HepG2 (cell line): ENCODE results near the gene ARMH3. TPM values are rescaled to one million over a fixed set of nuclear protein-coding genes. Genes with fewer than 3 reads are reported as not detected.

Source experiments
- ATAC-seq: fragments of 200-7000 bp; cut with Tn5 transposase; 3 replicates; pipeline ENCODE4 v1.9.1; 2020; ENCODE audit warnings: mild to moderate bottlenecking, moderate library complexity
- BruUV-seq: library from RNA; stranded (reverse); fragments of 400-500 nt; replicated peaks from 2 replicates; lab custom pipeline; 2021; lab: Mats Ljungman, UMichigan
- CTCF ChIA-PET: fragments of 300-600 bp; formaldehyde crosslinking; extraction: SDS; loops from one replicate; lab custom pipeline; 2021; ENCODE audit warnings: low total read pairs, inconsistent platforms, low intra/inter-chr PET ratio; lab: Yijun Ruan, JAX
- POLR2A ChIA-PET: fragments of 350-600 bp; sonication (Branson Sonifier 250); formaldehyde crosslinking; loops from one replicate; lab custom pipeline; 2020; ENCODE audit warnings: antibody characterized with exemption, inconsistent platforms; lab: Yijun Ruan, JAX
- DNase-seq: peaks from one replicate; pipeline ENCODE4 v3.0.0-alpha.2; 2015; ENCODE audit warnings: low spot score
- FAIRE-seq: peaks from 3 replicates; lab custom pipeline; 2011; peaks lifted over from hg19 to GRCh38; lab: Jason Lieb, UNC
- H2AFZ ChIP-seq: one replicate; pipeline ENCODE4 v1.6.1; 2011; ENCODE audit warnings: low read length, inconsistent platforms
- H3K27ac ChIP-seq: fragments of 300-600 bp; 3 replicates; pipeline ENCODE4 v1.8.0; 2011; ENCODE audit warnings: mixed run types, mild to moderate bottlenecking, mixed read lengths, low read length, inconsistent platforms; ENCODE audit not compliant: insufficient read depth; ENCODE audit errors: extremely low read length
- H3K27me3 ChIP-seq, 2 experiments: fragments of 200-600 bp in 1 of 2; 2 replicates in 1 of 2; 3 replicates in 1 of 2; pipeline versions ENCODE4 v1.6.0 to v1.8.0; 2011; ENCODE audit warnings: low read length in 2 of 2, mild to moderate bottlenecking in 2 of 2, moderate library complexity in 2 of 2, inconsistent platforms in 1 of 2; ENCODE audit not compliant: insufficient read depth in 2 of 2, control insufficient read depth in 1 of 2
- H3K36me3 ChIP-seq, 2 experiments: fragments of 200-600 bp in 1 of 2; replicated peaks in 1 of 2; 2 replicates in 1 of 2; 3 replicates in 1 of 2; pipeline versions ENCODE4 v1.5.1 to v1.8.0; 2011; ENCODE audit warnings: low read length in 2 of 2, inconsistent platforms in 1 of 2; ENCODE audit not compliant: insufficient read depth in 2 of 2, control insufficient read depth in 1 of 2
- H3K4me1 ChIP-seq: 2 replicates; pipeline ENCODE4 v1.5.1; 2012; ENCODE audit warnings: low read length, inconsistent platforms; ENCODE audit not compliant: insufficient read depth
- H3K4me2 ChIP-seq: 2 replicates; pipeline ENCODE4 v1.6.0; 2011; ENCODE audit warnings: low read depth, low read length, inconsistent platforms
- H3K4me3 ChIP-seq, 3 experiments: fragments of 200-600 bp in 1 of 3; sonication (generic), shearing (Covaris generic) in 1 of 3; replicated peaks in 1 of 3; 2 replicates each; pipeline ENCODE4 v1.5.1; 2011 to 2016; ENCODE audit warnings: low read length in 3 of 3, inconsistent platforms in 2 of 3, low read depth in 2 of 3, mild to moderate bottlenecking in 2 of 3, control low read depth in 1 of 3, mixed read lengths in 1 of 3; ENCODE audit not compliant: insufficient read depth in 1 of 3
- H3K79me2 ChIP-seq: one replicate; pipeline ENCODE4 v1.6.1; 2011; ENCODE audit warnings: low read length, inconsistent platforms; ENCODE audit not compliant: insufficient read depth
- H3K9ac ChIP-seq: 2 replicates; pipeline ENCODE4 v1.6.0; 2011; ENCODE audit warnings: mild to moderate bottlenecking, low read depth, low read length, inconsistent platforms; ENCODE audit not compliant: insufficient read depth
- H3K9me3 ChIP-seq: 2 replicates; pipeline ENCODE4 v1.5.1; 2012; ENCODE audit warnings: mild to moderate bottlenecking, low read length
- H4K20me1 ChIP-seq: 2 replicates; pipeline ENCODE4 v1.6.0; 2011; ENCODE audit warnings: inconsistent platforms, mild to moderate bottlenecking, low read length, moderate library complexity; ENCODE audit not compliant: insufficient read depth
- EED ChIP-seq: sonication (generic); formaldehyde crosslinking; IDR thresholded peaks from 2 replicates; pipeline ENCODE4 v1.5.0; 2020; ENCODE audit warnings: mild to moderate bottlenecking, missing genetic modification reagents
- HOXA3 ChIP-seq: sonication (generic); formaldehyde crosslinking; IDR thresholded peaks from 2 replicates; pipeline ENCODE4 v1.5.0; 2020; ENCODE audit warnings: missing genetic modification reagents
- NCOR1 ChIP-seq: fragments of 200-600 bp; sonication (generic); IDR thresholded peaks from 2 replicates; pipeline ENCODE4 v1.7.0; 2017; ENCODE audit warnings: antibody characterized with exemption, low read length, borderline replicate concordance
- SCMH1 ChIP-seq: sonication (generic); formaldehyde crosslinking; IDR thresholded peaks from 2 replicates; pipeline ENCODE4 v1.9.0; 2021; ENCODE audit warnings: missing genetic modification reagents, mild to moderate bottlenecking, borderline replicate concordance
- TAF15 ChIP-seq: fragments of 200-400 bp; formaldehyde crosslinking; IDR thresholded peaks from one replicate; pipeline ENCODE4 v1.6.1; 2018; ENCODE audit warnings: mild to moderate bottlenecking, low read depth, low read length; ENCODE audit not compliant: poor library complexity, severe bottlenecking
- ZFP62 ChIP-seq: sonication (generic); formaldehyde crosslinking; IDR thresholded peaks from 2 replicates; pipeline ENCODE4 v1.4.0; 2020; ENCODE audit warnings: missing genetic modification reagents
- ZNF703 ChIP-seq: sonication (generic); formaldehyde crosslinking; IDR thresholded peaks from 2 replicates; pipeline ENCODE4 v1.5.1; 2020; ENCODE audit warnings: missing genetic modification reagents, mild to moderate bottlenecking, moderate library complexity, borderline replicate concordance
- in situ Hi-C: cut with HindIII; loops from 2 replicates; pipeline ENCODE4 v1.10.0; 2017; ENCODE audit warnings: low pct_unique_long_range_greater_than_20kb; ENCODE audit not compliant: extremely low pct_ligation_motif_present
- intact Hi-C: fragments of 100-400 bp; cut with micrococcal nuclease; formaldehyde crosslinking; loops from one replicate; pipeline ENCODE4 v1.10.0; 2022; ENCODE audit not compliant: unreplicated experiment
- polyA plus RNA-seq, 8 experiments: library from polyadenylated mRNA; depleted of rRNA in 3 of 8; stranded (reverse) in 7 of 8; unstranded in 1 of 8; fragments of >200 nt; fragmentation: Illumina TruSeq in 4 of 8; extraction: Trizol in 4 of 8; gene quantifications; 2 replicates each; pipeline versions ENCODE4 v1.2.1 to v1.2.3, GENCODE V29; 2011 to 2016; ENCODE audit warnings: low read depth in 4 of 8, missing spikeins in 1 of 8, mixed read lengths in 1 of 8; ENCODE audit not compliant: insufficient read depth in 1 of 8
- total RNA-seq, 5 experiments: library from RNA; depleted of rRNA; stranded (reverse); fragments of >200 nt; fragmentation: Illumina TruSeq; extraction: Trizol; gene quantifications; 2 replicates each; pipeline ENCODE4 v1.2.3, GENCODE V29; 2016; ENCODE audit warnings: low read depth in 1 of 5
- TF ChIP-seq, protein P1 (sequence below): IDR thresholded peaks from 2 replicates; pipeline ENCODE4 v1.6.1; 2016; ENCODE audit warnings: mild to moderate bottlenecking
- TF ChIP-seq, protein P2 (sequence below): sonication (generic); formaldehyde crosslinking; IDR thresholded peaks from 2 replicates; pipeline ENCODE4 v1.4.0; 2020; ENCODE audit warnings: missing genetic modification reagents, mild to moderate bottlenecking, borderline replicate concordance
- TF ChIP-seq, protein P3 (sequence below): sonication (generic); formaldehyde crosslinking; conservative IDR thresholded peaks from 2 replicates; pipeline ENCODE4 v1.8.1; 2023; ENCODE audit warnings: missing genetic modification reagents
- TF ChIP-seq, protein P4 (sequence below): sonication (generic); formaldehyde crosslinking; IDR thresholded peaks from 2 replicates; pipeline ENCODE4 v1.5.0; 2020; ENCODE audit warnings: missing genetic modification reagents

The ARMH3 gene
- total and polyA plus RNA-seq, 2 of the 13 experiments (the other 11 are each of a cell fraction or from before 2014, with no cell fraction given) = 8.4 to 16.9 TPM

DNA sequence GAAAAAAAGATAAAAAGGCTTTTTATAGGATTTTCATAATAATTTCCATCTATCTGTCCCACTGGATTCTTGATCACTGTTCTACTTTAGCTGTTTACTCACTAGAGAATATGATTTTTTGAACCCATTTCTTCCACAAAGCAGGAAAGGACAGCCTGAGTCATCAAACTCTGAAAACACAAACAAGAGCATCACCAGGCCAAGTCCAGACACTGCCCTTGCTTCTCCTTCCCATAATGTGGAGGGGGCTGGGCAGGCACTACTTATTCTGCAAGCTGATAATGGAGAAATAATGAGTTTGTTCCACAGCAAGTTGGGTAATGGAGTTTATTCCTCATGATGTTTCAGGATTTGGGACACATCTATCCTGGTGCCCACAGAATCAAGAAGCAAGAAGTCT, 199.3 kb downstream of the ARMH3 start:
- Histone ChIP-seq H3K79me2 (no peaks in the 10 kb centered on the region), H3K36me3 (no peaks in the 10 kb centered on the region), H3K9ac (no peak overlapping the region), H3K4me1 (peaks cover 6% of the 10 kb centered on the region; the same call in 1 of the 2 replicates), H3K27ac (no peak overlapping the region), H3K4me2 (no peak overlapping the region), H3K27me3 (no peaks in the 10 kb centered on the region), H3K4me3 (no peak overlapping the region), H4K20me1 (no peaks in the 10 kb centered on the region), H2AFZ (no peak overlapping the region), H3K9me3 (no peaks in the 10 kb centered on the region)
- FAIRE-seq (no peak), ATAC-seq (no peak), DNase-seq (no peak)
- in situ Hi-C loops = no loop called here
- no TSS peak for BruUV-seq
- CTCF ChIA-PET = no interaction called here
- intact Hi-C loops = no loop called here
- POLR2A ChIA-PET = no interaction called here
- TF ChIP-seq, protein P1, sequence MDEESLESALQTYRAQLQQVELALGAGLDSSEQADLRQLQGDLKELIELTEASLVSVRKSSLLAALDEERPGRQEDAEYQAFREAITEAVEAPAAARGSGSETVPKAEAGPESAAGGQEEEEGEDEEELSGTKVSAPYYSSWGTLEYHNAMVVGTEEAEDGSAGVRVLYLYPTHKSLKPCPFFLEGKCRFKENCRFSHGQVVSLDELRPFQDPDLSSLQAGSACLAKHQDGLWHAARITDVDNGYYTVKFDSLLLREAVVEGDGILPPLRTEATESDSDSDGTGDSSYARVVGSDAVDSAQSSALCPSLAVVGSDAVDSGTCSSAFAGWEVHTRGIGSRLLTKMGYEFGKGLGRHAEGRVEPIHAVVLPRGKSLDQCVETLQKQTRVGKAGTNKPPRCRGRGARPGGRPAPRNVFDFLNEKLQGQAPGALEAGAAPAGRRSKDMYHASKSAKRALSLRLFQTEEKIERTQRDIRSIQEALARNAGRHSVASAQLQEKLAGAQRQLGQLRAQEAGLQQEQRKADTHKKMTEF (CRISPR knock-in tag) = no peak
- TF ChIP-seq SCMH1 = no peak
- no peak for TF ChIP-seq HOXA3 (CRISPR knock-in tag)
- TF ChIP-seq, protein P2, sequence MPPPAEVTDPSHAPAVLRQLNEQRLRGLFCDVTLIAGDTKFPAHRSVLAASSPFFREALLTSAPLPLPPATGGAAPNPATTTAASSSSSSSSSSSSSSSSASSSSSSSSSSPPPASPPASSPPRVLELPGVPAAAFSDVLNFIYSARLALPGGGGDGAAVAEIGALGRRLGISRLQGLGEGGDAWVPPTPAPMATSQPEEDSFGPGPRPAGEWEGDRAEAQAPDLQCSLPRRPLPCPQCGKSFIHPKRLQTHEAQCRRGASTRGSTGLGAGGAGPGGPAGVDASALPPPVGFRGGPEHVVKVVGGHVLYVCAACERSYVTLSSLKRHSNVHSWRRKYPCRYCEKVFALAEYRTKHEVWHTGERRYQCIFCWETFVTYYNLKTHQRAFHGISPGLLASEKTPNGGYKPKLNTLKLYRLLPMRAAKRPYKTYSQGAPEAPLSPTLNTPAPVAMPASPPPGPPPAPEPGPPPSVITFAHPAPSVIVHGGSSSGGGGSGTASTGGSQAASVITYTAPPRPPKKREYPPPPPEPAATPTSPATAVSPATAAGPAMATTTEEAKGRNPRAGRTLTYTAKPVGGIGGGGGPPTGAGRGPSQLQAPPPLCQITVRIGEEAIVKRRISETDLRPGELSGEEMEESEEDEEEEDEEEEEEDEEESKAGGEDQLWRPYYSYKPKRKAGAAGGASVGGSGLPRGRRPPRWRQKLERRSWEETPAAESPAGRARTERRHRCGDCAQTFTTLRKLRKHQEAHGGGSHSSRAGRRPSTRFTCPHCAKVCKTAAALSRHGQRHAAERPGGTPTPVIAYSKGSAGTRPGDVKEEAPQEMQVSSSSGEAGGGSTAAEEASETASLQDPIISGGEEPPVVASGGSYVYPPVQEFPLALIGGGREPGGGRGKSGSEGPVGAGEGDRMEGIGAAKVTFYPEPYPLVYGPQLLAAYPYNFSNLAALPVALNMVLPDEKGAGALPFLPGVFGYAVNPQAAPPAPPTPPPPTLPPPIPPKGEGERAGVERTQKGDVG (CRISPR knock-in tag) = no peak
- no peak for TF ChIP-seq ZFP62 (CRISPR knock-in tag)
- TF ChIP-seq NCOR1 = no peak
- TF ChIP-seq, protein P3, sequence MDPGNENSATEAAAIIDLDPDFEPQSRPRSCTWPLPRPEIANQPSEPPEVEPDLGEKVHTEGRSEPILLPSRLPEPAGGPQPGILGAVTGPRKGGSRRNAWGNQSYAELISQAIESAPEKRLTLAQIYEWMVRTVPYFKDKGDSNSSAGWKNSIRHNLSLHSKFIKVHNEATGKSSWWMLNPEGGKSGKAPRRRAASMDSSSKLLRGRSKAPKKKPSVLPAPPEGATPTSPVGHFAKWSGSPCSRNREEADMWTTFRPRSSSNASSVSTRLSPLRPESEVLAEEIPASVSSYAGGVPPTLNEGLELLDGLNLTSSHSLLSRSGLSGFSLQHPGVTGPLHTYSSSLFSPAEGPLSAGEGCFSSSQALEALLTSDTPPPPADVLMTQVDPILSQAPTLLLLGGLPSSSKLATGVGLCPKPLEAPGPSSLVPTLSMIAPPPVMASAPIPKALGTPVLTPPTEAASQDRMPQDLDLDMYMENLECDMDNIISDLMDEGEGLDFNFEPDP = no peak
- no peak for TF ChIP-seq TAF15
- no peak for TF ChIP-seq ZNF703 (CRISPR knock-in tag)
- TF ChIP-seq, protein P4, sequence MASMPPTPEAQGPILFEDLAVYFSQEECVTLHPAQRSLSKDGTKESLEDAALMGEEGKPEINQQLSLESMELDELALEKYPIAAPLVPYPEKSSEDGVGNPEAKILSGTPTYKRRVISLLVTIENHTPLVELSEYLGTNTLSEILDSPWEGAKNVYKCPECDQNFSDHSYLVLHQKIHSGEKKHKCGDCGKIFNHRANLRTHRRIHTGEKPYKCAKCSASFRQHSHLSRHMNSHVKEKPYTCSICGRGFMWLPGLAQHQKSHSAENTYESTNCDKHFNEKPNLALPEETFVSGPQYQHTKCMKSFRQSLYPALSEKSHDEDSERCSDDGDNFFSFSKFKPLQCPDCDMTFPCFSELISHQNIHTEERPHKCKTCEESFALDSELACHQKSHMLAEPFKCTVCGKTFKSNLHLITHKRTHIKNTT (CRISPR knock-in tag) = no peak
- no peak for TF ChIP-seq EED
